ENCODE data around the gene S100A8.

S100A8 gene

DNA sequence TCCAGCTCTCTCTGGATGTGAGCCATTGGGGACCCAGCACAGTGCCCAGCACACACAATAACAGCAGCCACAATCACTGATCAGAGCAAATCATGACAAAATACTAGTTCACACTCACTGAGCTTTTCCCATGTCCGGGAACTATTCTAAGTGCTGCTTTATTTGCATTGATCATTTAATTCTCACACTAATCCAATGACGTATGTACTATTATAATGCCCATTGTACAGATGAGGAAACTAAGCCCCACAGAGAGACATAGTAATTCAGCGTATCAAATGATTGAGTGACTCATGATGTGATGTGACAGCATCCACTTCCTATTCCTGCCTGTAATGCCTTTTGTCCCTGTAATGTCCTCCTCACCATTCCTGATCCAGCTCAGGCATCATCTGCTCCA, 1.9 kb upstream of the S100A8 start:
- DNase-seq (ENCODE audit: low read depth) = no peak

DNA sequence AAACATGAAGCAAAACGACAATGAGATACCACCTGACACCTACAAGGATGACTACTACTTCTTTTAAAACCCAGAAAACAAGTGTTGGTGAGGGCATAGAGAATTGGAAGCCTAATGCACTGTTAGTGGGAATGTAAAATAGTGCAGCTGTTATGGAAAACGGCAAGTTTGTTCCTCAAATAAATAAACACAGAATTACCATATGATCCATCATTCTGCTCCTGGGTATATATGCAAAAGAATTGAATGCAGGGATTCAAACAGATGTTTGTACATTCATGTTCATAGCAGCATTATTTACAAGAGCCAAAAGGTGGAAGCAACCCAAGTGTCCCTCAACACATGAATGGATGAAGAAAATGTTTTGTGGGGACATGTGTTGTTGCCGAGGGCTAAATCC, 1.4 kb upstream of the S100A8 start:
- DNase-seq (ENCODE audit: low read depth) = no peak

DNA sequence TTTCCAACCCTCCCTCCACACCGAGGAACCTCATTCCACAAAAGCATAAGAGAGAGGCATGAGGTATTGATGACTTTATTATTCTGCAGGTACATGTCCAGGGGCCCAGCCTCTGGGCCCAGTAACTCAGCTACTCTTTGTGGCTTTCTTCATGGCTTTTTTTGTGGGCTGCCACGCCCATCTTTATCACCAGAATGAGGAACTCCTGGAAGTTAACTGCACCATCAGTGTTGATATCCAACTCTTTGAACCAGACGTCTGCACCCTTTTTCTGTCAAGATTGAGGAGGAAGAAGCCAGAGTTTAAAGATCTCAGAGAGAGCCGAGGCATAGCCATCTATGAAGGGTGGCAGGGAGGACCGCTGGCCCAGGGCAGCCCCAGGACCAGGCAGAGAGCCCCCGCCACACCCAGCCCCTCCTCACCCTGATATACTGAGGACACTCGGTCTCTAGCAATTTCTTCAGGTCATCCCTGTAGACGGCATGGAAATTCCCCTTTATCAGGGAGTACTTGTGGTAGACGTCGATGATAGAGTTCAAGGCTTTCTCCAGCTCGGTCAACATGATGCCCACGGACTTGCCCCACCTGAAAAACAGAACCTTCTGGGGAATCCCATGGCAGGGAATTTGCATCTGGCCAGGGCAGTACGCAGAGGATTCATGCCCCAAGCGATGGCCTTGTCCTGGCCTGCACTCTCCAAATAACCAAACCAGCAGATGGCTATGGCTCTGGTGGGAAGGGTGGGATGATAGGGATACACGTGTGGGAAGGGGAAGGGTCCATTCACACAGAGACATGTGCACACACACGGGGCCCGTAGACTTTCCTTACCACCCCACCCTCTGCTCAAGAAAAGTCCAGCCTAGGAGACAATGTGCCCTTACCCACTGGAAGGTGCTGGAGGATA, 647 bp downstream of the S100A8 start:
- DNase-seq (ENCODE audit: low read depth) = no peak

DNA sequence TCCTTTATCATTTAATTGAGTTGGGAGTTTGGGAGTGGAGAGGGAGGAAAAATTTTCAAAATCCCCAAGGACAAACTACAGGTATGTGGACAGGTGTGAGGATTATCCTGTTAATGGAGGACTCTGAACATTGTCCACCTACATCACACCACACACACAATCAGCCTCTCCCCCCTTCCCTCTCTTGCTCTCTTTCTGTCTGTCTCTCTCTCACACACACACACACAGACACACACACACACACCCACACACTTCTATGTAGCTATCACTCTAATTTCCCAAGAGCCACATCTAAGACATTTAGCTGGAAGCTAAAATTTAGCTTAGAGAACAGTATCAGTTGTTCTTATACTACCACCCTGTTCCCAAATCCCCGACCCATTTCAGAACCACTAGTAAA, 1.5 kb downstream of the S100A8 start:
- DNase-seq (ENCODE audit: low read depth) = no peak

- DNase-seq (ENCODE audit: low read depth) = no peak
Observed at GRCh38 chr1:153387785-153388184, 3.1 kb downstream of the S100A8 start.

- DNase-seq (ENCODE audit: low read depth) = no peak
Observed at GRCh38 chr1:153387001-153387400, 3.9 kb downstream of the S100A8 start.

GRCh38 chr1:153386500-153386901, 4.4 kb downstream of the S100A8 start:
- no peak for DNase-seq (ENCODE audit: low read depth)

DNA sequence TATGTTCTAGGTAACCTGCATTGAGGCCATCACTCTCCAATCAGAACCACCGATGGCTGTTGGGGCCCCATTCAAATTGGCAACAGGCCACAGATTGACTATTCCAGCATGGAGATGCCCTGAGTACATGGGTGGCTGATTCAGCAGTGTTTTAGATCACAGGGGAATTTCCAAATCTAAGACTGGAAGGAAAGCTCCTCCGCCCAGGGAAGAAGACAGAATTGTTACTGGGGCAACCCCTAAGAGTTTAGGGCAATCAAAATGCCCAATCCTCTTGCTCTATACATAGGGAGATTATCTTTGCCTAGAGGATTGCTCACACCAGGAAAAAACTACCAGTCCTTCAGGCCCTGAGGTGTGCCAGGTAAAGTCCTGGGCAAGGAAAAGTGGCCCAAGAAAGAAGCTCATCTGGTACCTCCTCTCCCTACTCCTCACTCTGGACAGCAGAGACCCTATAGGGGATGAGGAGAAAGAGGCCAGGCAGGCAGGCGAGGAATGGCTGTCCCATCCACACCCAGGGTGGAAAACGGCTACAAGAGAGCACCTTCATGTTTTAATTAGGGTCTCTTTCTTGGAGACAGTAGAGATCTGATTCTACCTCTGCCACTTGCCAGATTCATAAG, 5.8 kb downstream of the S100A8 start:
- DNase-seq (ENCODE audit: low read depth) = no peak

DNA sequence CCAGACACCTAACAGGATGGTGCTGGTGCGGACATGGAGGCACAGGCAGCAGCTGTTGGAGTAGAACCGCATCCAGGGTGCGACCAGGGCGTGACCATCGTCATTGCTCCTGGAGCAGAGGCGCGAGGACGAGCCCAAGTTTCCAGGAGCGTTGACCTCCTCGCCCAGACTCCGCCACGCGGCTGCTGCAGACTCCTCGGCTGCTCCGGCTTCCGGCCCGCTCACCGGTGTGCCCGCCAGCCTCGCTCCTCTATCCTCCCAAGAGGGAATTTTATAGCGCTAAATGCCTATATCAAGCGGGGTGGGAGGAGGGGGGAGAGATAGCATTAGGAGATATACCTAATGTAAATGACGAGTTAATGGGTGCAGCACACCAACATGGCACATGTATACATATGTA, 10.2 kb downstream of the S100A8 start:
- DNase-seq (ENCODE audit: low read depth) = no peak

DNA sequence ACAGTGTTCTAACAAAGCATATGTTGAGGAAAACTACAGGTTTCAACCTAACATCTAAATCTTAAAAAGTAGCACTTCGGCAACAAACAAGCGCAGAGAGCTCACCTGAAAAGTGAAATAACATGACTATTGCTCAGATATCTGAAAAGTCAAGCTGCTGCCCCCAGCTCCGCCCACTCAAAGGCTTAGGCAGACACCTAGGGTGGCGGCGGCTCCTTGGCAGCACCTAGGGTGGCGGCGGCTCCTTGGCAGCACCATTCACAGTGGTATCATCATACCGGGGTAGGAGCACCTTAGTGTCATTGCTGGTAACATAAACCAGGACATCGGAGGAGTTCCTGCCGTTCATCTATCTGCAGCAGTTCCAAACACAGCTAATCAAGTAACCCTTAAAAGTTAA, 11.3 kb downstream of the S100A8 start:
- DNase-seq (ENCODE audit: low read depth) = no peak

DNA sequence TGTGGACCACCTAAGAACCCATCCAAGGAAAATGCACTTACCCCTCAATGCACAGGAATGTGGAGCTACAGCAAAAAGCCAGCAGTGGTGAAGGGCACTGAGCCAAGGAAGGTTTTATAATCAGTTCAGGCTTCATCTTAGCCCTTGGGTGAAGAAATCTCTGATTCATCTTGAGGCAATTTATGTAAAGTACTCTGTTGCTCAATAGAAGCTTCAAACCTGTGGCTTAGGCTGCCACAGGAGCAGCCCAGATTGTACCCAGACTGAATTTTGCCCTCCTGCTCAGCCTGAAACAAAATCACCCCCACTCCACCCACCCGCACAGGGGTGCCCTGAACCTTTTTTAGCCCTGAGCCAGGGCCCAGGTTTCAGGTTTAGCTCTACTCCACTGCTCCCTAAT, 15.4 kb downstream of the S100A8 start, which contains the start of gene S100A12:
Gene S100A12, minus strand, starts transcription at position 111 of the 400 bp plus-strand sequence. CDS start 1,029 bp downstream, outside the sequence.
- DNase-seq (ENCODE audit: low read depth) = peak; percentile 79

- no peak for DNase-seq (ENCODE audit: low read depth)
Observed at GRCh38 chr1:153374071-153374470, 16.8 kb downstream of the S100A8 start.

DNA sequence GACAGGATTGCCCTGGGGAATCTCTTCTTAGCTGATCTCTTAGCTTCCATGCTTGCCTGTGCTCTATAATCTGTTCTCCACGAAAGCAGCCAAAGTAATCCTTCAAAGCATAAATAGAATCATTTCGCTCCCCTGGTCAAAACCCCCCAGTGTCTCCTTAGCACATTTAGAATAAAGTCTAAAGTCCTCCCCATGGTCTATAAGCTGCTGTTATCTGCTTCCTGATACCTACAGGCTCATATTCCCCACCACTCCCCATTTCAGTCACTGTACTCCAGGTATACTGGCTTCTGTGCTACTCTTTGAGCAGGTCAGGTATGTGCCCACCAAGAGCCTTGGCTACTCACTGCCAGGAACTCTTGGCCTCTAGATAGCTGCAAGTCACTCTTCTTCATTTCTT, 18.3 kb downstream of the S100A8 start:
- no peak for DNase-seq (ENCODE audit: low read depth)

DNA sequence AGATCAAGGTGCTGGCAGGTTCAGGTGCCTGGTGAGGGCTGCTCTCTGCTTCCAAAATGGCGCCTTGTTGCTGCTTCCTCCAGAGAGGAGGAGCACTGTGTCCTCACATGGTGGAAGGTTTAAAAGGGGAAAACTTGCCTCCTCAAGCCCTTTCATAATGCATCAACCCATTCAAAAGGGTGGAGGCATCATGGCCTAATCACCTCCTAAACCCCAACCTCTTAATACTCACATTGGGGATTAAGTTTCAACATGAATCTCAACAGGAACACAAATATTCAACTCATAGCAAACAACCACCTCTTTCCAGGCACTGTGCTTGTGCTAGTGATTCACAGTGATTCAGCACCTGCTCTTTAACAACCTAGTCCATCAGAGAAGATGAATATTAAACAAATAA, 19.6 kb downstream of the S100A8 start:
- no peak for DNase-seq (ENCODE audit: low read depth)

DNA sequence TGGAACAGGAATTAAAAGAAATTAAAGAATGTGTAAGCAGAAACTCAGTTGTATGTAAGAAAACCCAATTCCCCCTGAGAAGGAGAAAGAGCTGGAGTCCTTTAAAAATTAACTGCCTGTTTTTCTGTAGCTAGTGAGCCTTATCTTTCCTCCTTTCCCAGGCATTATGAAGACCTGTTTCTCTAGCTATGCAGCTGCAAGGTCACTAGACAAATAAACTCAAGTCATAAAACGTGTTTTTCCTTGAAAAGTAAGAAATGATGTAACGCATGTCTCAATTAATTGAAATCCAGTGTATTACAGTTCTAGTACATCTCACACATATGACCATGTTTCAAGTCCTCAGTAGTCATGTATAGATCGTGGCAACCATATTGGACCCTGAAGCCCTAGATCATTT, 20.7 kb downstream of the S100A8 start:
- no peak for DNase-seq (ENCODE audit: low read depth)

GRCh38 chr1:153368495-153368894, 22.4 kb downstream of the S100A8 start:
- no peak for DNase-seq (ENCODE audit: low read depth)

- DNase-seq (ENCODE audit: low read depth) = no peak
Observed at GRCh38 chr1:153367090-153367489, 23.8 kb downstream of the S100A8 start.

- no peak for DNase-seq (ENCODE audit: low read depth)
Observed at GRCh38 chr1:153366261-153366660, 24.6 kb downstream of the S100A8 start.

DNA sequence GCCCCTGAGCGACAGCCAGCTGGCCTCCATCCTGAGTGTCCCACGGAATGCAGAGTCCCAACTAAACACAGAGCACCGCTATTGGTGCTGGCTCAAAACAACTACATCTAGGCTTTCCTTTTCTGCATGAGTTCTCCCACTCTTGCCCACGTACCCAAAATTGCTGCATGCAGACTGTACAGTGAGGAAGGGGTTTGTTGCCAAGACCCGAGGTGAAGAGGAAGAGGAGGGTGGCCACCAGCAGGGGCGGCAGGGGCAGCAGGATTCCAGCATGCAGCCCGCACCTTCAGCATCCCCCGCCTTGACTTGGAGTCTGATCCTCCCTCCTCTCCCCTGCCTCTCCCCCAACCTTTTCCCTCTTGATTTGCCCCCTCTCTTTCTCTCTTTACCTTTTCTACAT, 25.2 kb downstream of the S100A8 start:
- no peak for DNase-seq (ENCODE audit: low read depth)

- DNase-seq (ENCODE audit: low read depth) = no peak
Observed at GRCh38 chr1:153364766-153365666, 25.9 kb downstream of the S100A8 start.

GRCh38 chr1:153364156-153364555, 26.7 kb downstream of the S100A8 start:
- no peak for DNase-seq (ENCODE audit: low read depth)

DNA sequence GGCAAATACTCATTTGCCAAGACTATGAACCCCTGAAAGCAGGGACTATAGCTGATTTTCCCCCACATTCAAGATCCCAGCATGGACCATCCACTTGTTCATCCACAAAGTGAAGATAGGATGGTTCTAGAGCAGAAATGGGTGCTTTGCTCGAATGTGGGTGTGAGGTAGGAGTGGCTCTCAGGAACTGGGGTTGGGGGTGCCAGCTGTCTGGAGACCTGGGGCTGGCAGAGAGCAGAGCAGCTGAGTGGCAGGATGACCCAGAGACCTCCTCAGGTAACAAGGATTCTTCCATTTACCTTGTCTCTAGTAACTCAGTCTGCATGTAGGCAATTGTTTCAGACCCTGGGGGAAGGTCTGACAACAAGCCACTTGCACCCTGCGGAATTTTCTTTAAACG, 27.2 kb downstream of the S100A8 start:
- DNase-seq (ENCODE audit: low read depth) = no peak

Measured in non-pigmented ciliary epithelial cell (primary cell).